ENCODE data around the gene CEACAM16. TPM values are rescaled to one million over a fixed set of nuclear protein-coding genes. Genes with fewer than 3 reads are reported as not detected.
A peak's percentile ranks its signal among the peaks of the same experiment; 100 is the strongest.

Gene CEACAM16
- total RNA-seq, 2 donors from 2014 or later = 0.52 TPM; not detected in 1

GRCh38 chr19:44745887-44746600 is 47.1 kb downstream of the CEACAM16 start:
- H3K9me3 ChIP-seq = no peaks in the 10 kb centered on the region
- peaks cover 5% of the 10 kb centered on the region for H3K36me3 ChIP-seq
- peak overlapping the region; percentile 70 for H3K9ac ChIP-seq (ENCODE audit: low read depth in 2 of 2, low read length in 2 of 2)
- H3K4me1 ChIP-seq = peaks cover 34% of the 10 kb centered on the region
- no peak overlapping the region for H3K4me3 ChIP-seq
- no peaks in the 10 kb centered on the region for H3K27me3 ChIP-seq
- H3K27ac ChIP-seq = peak overlapping the region; percentile 99
- intact Hi-C loops (cut with DNase I) = no loop called here
- peak; percentile 29 for DNase-seq
- TF ChIP-seq CTCF (IDR thresholded peaks at IDR 0.05) = no peak

- Histone ChIP-seq H3K9me3 (no peaks in the 10 kb centered on the region), H3K4me3 (peak overlapping the region; percentile 58), H3K9ac (ENCODE audit: low read depth in 2 of 2, low read length in 2 of 2) (peak overlapping the region; percentile 70), H3K4me1 (peaks cover 29% of the 10 kb centered on the region), H3K27me3 (no peaks in the 10 kb centered on the region), H3K27ac (peak overlapping the region; percentile 99), H3K36me3 (peaks cover 5% of the 10 kb centered on the region)
- DNase-seq = peak; percentile 33
- intact Hi-C loops (cut with DNase I) = no loop called here
- no peak for TF ChIP-seq CTCF (IDR thresholded peaks at IDR 0.05)
These were observed 47.6 kb downstream of the CEACAM16 start for GRCh38 chr19:44746616-44746945.

GRCh38 chr19:44746946-44747738 is 48.2 kb downstream of the CEACAM16 start:
- TF ChIP-seq CTCF (IDR thresholded peaks at IDR 0.05) = no peak
- peak overlapping the region; percentile 58 for H3K4me3 ChIP-seq
- H3K9me3 ChIP-seq = no peaks in the 10 kb centered on the region
- peaks cover 5% of the 10 kb centered on the region for H3K36me3 ChIP-seq
- intact Hi-C loops (cut with DNase I) = no loop called here
- peak overlapping the region; percentile 70 to 76 for H3K9ac ChIP-seq (ENCODE audit: low read depth in 2 of 2, low read length in 2 of 2)
- DNase-seq = peak; percentile 99
- peak overlapping the region; percentile 99 for H3K27ac ChIP-seq
- H3K27me3 ChIP-seq = no peaks in the 10 kb centered on the region
- peaks cover 29% of the 10 kb centered on the region for H3K4me1 ChIP-seq

- no peaks in the 10 kb centered on the region for H3K27me3 ChIP-seq
- DNase-seq = peak; percentile 86
- peaks cover 5% of the 10 kb centered on the region for H3K36me3 ChIP-seq
- H3K27ac ChIP-seq = peak overlapping the region; percentile 99
- no peaks in the 10 kb centered on the region for H3K9me3 ChIP-seq
- peaks cover 29% of the 10 kb centered on the region for H3K4me1 ChIP-seq
- intact Hi-C loops (cut with DNase I) = no loop called here
- TF ChIP-seq CTCF (IDR thresholded peaks at IDR 0.05) = no peak
- peak overlapping the region; percentile 70 to 76 for H3K9ac ChIP-seq (ENCODE audit: low read depth in 2 of 2, low read length in 2 of 2)
- peak overlapping the region; percentile 58 for H3K4me3 ChIP-seq
These were observed 48.9 kb downstream of the CEACAM16 start for GRCh38 chr19:44747739-44748425.

- Histone ChIP-seq H3K27me3 (no peaks in the 10 kb centered on the region), H3K36me3 (peaks cover 5% of the 10 kb centered on the region), H3K4me1 (peaks cover 23% of the 10 kb centered on the region), H3K27ac (peak within 1 kb of the TSS; percentile 99), H3K9ac (ENCODE audit: low read depth in 2 of 2, low read length in 2 of 2) (peak within 1 kb of the TSS; percentile 99), H3K4me3 (peak within 1 kb of the TSS; percentile 58), H3K9me3 (no peaks in the 10 kb centered on the region)
- intact Hi-C loops (cut with DNase I) = no loop called here
- DNase-seq = peak; percentile 83
- TF ChIP-seq CTCF (IDR thresholded peaks at IDR 0.05) = no peak
These were observed 49.7 kb downstream of the CEACAM16 start, which contains the start of gene BCL3 for GRCh38 chr19:44748426-44749254. Gene BCL3 (plus strand): TSS chr19:44748708. CDS start chr19:44748791, 83 bp downstream.
